A549 (cell line): ENCODE results near the gene CHFR. TPM values are rescaled to one million over a fixed set of nuclear protein-coding genes. Genes with fewer than 3 reads are reported as not detected.
"Not testable (repeated sequence)": the region's sequence is repeated elsewhere in the genome, so short reads cannot be mapped to it uniquely, and the experiment has no call there.

Experiments
- ATAC-seq, 2 experiments: fragments of 200-7000 bp in 1 of 2; fragments of >200 bp in 1 of 2; cut with Nextera tagmentation in 1 of 2; cut with Tn5 transposase in 1 of 2; 3 replicates each; pipeline versions ENCODE4 v1.8.0 to v1.9.1; 2018 to 2020; ENCODE audit warnings: mild to moderate bottlenecking in 1 of 2, moderate library complexity in 1 of 2
- CTCF ChIA-PET: fragments of 300-600 bp; sonication (Branson Sonifier 250); formaldehyde crosslinking; extraction: SDS; loops from one replicate; lab custom pipeline; 2021; ENCODE audit warnings: antibody characterized with exemption, inconsistent platforms; lab: Yijun Ruan, JAX
- POLR2A ChIA-PET: fragments of 350-600 bp; formaldehyde crosslinking; extraction: SDS; loops from one replicate; lab custom pipeline; 2021; ENCODE audit warnings: antibody characterized with exemption, inconsistent platforms; lab: Yijun Ruan, JAX
- DNase-seq, 2 experiments: peaks; one replicate each; pipeline versions ENCODE4 v3.0.0 to v3.0.0-alpha.2; 2011 to 2016; ENCODE audit warnings: low read depth in 1 of 2, low spot score in 1 of 2
- FAIRE-seq: peaks from 2 replicates; lab custom pipeline; 2011; peaks lifted over from hg19 to GRCh38; lab: Jason Lieb, UNC
- H3K27ac ChIP-seq, 2 experiments: fragments of >200 bp; sonication (Bioruptor Twin); formaldehyde crosslinking; 3 replicates each; pipeline ENCODE4 v1.5.1; 2016 to 2017
- H3K4me1 ChIP-seq: fragments of >200 bp; sonication (Bioruptor Twin); formaldehyde crosslinking; 3 replicates; pipeline ENCODE4 v1.6.1; 2016
- H3K4me2 ChIP-seq: fragments of >200 bp; sonication (Bioruptor Twin); formaldehyde crosslinking; 3 replicates; pipeline ENCODE4 v1.6.1; 2016
- H3K4me3 ChIP-seq: fragments of >200 bp; sonication (Bioruptor Twin); formaldehyde crosslinking; 3 replicates; pipeline ENCODE4 v1.5.1; 2016
- H3K9me3 ChIP-seq: fragments of >200 bp; sonication (Bioruptor Twin); formaldehyde crosslinking; 3 replicates; pipeline ENCODE4 v1.6.1; 2016
- BHLHE40 ChIP-seq: IDR thresholded peaks from 2 replicates; pipeline ENCODE4 v1.6.1; 2012; ENCODE audit warnings: low read depth, low read length, inconsistent platforms
- ELK1 ChIP-seq: fragments of 150-350 bp; IDR thresholded peaks from 2 replicates; pipeline ENCODE4 v1.6.1; 2014; ENCODE audit warnings: low read depth, mild to moderate bottlenecking, low read length
- ESRRA ChIP-seq: fragments of 150-350 bp; IDR thresholded peaks from 2 replicates; pipeline ENCODE4 v1.6.1; 2014; ENCODE audit warnings: mild to moderate bottlenecking, low read length, borderline replicate concordance
- FOXS1 ChIP-seq: fragments of 250-450 bp; sonication (Bioruptor Pico); IDR thresholded peaks from 2 replicates; pipeline ENCODE4 v1.5.0; 2020; ENCODE audit warnings: mild to moderate bottlenecking, moderate library complexity
- HDAC2 ChIP-seq: fragments of 200-600 bp; sonication (generic); IDR thresholded peaks from 2 replicates; pipeline ENCODE4 v1.6.1; 2016
- JUNB ChIP-seq: fragments of >200 bp; sonication (Bioruptor Twin); formaldehyde crosslinking; IDR thresholded peaks from 2 replicates; pipeline ENCODE4 v1.6.1; 2016
- MAZ ChIP-seq: fragments of 150-350 bp; IDR thresholded peaks from 2 replicates; pipeline ENCODE4 v1.6.1; 2014; ENCODE audit warnings: antibody characterized with exemption, low read depth, low read length, borderline replicate concordance
- MYC ChIP-seq: IDR thresholded peaks from 2 replicates; pipeline ENCODE4 v1.6.1; 2012; ENCODE audit warnings: mild to moderate bottlenecking, inconsistent platforms, low read length, improper control_type of control experiment, borderline replicate concordance
- REST ChIP-seq: fragments of 200-600 bp; sonication (generic); IDR thresholded peaks from 2 replicates; pipeline ENCODE4 v1.6.1; 2016; ENCODE audit warnings: antibody characterized with exemption, mild to moderate bottlenecking, moderate library complexity
- TFCP2L1 ChIP-seq: fragments of 250-450 bp; sonication (Bioruptor Pico); IDR thresholded peaks from 2 replicates; pipeline ENCODE4 v1.5.0; 2021; ENCODE audit warnings: mild to moderate bottlenecking
- TP53 ChIP-seq: fragments of 250-450 bp; sonication (Bioruptor Pico); IDR thresholded peaks from 2 replicates; pipeline ENCODE4 v1.5.0; 2021; ENCODE audit warnings: mild to moderate bottlenecking, moderate library complexity
- ZC3H11A ChIP-seq: fragments of 450-650 bp; IDR thresholded peaks from 2 replicates; pipeline ENCODE4 v1.6.1; 2014; ENCODE audit warnings: antibody characterized with exemption, mild to moderate bottlenecking
- WGBS: methylation state at CpG from one replicate; pipeline ENCODE4 v1.1.6; 2017; ENCODE audit errors: missing lambda C conversion rate; 5-methylcytosine and 5-hydroxymethylcytosine counted together
- polyA plus RNA-seq, 4 experiments: library from polyadenylated mRNA; depleted of rRNA in 3 of 4; stranded (reverse); fragments of >200 nt; fragmentation: RNase III in 1 of 4; extraction: RNeasy Plus Mini Kit Qiagen cat#74134 plus additional on column Dnase treatment in 1 of 4; gene quantifications; 2 replicates in 3 of 4; 3 replicates in 1 of 4; pipeline ENCODE4 v1.2.3, GENCODE V29; 2011 to 2017
- TF ChIP-seq, protein P1 (sequence below): fragments of >200 bp; sonication (Bioruptor Twin); formaldehyde crosslinking; IDR thresholded peaks from 3 replicates; pipeline ENCODE4 v1.5.1; 2016
- TF ChIP-seq, protein P2 (sequence below): fragments of 250-450 bp; sonication (Bioruptor Pico); IDR thresholded peaks from 2 replicates; pipeline ENCODE4 v1.5.0; 2020; ENCODE audit warnings: low read depth, mild to moderate bottlenecking, moderate library complexity
- TF ChIP-seq, protein P3 (sequence below): fragments of 450-650 bp; IDR thresholded peaks from 2 replicates; pipeline ENCODE4 v1.6.1; 2014; ENCODE audit warnings: antibody characterized with exemption

Gene CHFR
- polyA plus RNA-seq, 2 of the 4 experiments (the other 2 are of a cell fraction): 20.9 to 38.8 TPM

DNA sequence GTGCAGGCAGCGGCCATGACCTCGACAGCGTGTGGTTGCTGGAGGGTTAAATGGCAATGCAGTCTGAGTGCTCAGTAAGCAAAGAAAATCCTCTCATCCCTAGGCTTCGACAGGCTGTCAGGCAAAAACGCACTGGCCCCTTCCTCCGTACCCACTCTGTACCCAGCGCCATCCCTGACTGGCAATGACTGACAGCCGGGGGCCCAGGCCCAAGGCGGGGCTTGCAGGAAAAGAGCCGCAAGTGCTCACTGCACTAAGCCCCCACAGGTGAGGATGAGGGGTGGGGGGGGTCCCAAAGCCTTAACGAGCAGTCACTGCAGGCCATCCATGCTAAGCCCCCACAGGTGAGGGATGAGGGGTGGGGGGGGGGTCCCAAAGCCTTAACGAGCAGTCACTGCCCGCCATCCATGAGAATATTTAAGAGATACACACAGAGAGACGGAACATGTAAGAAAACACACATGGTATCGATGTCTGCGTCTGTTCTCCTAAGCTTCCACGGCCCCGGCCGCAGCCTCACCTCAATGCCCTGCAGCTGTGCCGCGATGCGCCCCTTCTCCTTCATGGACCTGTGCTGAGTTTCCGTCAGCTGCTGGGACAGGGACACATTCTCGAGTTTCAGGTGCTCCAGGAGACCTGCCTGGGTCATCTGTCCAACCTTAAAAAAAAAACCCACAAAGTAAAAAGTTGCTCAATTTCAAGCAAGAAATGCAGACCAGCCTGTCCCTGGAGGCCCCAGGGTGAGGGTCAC, 89.4 kb downstream of the CHFR start:
- H3K4me2 ChIP-seq: no peak overlapping the region
- ATAC-seq: no peak
- TF ChIP-seq, protein P1, sequence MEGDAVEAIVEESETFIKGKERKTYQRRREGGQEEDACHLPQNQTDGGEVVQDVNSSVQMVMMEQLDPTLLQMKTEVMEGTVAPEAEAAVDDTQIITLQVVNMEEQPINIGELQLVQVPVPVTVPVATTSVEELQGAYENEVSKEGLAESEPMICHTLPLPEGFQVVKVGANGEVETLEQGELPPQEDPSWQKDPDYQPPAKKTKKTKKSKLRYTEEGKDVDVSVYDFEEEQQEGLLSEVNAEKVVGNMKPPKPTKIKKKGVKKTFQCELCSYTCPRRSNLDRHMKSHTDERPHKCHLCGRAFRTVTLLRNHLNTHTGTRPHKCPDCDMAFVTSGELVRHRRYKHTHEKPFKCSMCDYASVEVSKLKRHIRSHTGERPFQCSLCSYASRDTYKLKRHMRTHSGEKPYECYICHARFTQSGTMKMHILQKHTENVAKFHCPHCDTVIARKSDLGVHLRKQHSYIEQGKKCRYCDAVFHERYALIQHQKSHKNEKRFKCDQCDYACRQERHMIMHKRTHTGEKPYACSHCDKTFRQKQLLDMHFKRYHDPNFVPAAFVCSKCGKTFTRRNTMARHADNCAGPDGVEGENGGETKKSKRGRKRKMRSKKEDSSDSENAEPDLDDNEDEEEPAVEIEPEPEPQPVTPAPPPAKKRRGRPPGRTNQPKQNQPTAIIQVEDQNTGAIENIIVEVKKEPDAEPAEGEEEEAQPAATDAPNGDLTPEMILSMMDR: no peak
- TF ChIP-seq MYC (no peak), HDAC2 (no peak), ZC3H11A (no peak), TP53 (CRISPR knock-in tag) (no peak), JUNB (no peak), REST (no peak), ESRRA (no peak), ELK1 (no peak), MAZ (no peak), FOXS1 (CRISPR knock-in tag) (no peak)
- TF ChIP-seq, protein P2, sequence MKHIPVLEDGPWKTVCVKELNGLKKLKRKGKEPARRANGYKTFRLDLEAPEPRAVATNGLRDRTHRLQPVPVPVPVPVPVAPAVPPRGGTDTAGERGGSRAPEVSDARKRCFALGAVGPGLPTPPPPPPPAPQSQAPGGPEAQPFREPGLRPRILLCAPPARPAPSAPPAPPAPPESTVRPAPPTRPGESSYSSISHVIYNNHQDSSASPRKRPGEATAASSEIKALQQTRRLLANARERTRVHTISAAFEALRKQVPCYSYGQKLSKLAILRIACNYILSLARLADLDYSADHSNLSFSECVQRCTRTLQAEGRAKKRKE (CRISPR knock-in tag): no peak
- no peak overlapping the region for H3K27ac ChIP-seq
- H3K9me3 ChIP-seq: no peaks in the 10 kb centered on the region
- 94% methylated on average over 23 of the region's 24 CpGs for WGBS
- FAIRE-seq: no peak
- CTCF ChIA-PET: no interaction called here
- H3K4me1 ChIP-seq: no peaks in the 10 kb centered on the region
- POLR2A ChIA-PET: no interaction called here
- no peak overlapping the region for H3K4me3 ChIP-seq
- DNase-seq: no peak

- CTCF ChIA-PET: interaction anchor here (0.7 to 1.3 kb wide), 3 partner anchors 8 to 382 kb away, joined by 3 to 6 read pairs (median 3); no protein-coding TSS in a partner anchor
- no peak overlapping the region for H3K4me3 ChIP-seq
- no peak for FAIRE-seq
- TF ChIP-seq BHLHE40 (no peak), TFCP2L1 (CRISPR knock-in tag) (no peak)
- TF ChIP-seq, protein P3, sequence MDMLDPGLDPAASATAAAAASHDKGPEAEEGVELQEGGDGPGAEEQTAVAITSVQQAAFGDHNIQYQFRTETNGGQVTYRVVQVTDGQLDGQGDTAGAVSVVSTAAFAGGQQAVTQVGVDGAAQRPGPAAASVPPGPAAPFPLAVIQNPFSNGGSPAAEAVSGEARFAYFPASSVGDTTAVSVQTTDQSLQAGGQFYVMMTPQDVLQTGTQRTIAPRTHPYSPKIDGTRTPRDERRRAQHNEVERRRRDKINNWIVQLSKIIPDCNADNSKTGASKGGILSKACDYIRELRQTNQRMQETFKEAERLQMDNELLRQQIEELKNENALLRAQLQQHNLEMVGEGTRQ: no peak
- TF ChIP-seq, all 56 proteins: peak for 0
- Histone ChIP-seq H3K9me3 (no peaks in the 10 kb centered on the region), H3K4me2 (no peak overlapping the region), H3K27ac (no peak overlapping the region), H3K4me1 (no peaks in the 10 kb centered on the region)
- POLR2A ChIA-PET: no interaction called here
- ATAC-seq (no peak), DNase-seq (no peak)
- WGBS: 92% methylated on average over 13 of the region's 14 CpGs
These were observed 91.6 kb downstream of the CHFR start for GRCh38 chr12:132795847-132796246.

DNA sequence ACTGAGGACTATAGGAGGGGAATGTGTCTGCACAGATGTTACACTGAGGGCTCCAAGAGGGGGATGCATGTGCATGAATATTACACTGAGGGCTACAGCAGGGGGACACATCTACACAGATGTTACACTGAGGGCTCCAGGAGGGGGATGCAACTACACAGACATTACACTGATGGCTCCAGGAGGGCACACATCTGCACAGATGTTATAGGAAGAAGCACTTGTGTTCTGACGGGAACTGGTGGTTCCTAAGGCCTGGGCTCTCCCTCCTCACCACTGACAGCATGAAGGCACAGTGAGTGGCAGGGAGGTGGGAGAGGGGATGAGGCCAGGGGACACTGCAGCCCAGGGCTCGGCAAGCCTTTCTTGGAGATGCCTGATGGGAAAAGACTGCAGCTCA, 95.5 kb downstream of the CHFR start:
- POLR2A ChIA-PET, FAIRE-seq, H3K9me3 ChIP-seq, H3K27ac ChIP-seq, H3K4me3 ChIP-seq, H3K4me2 ChIP-seq, H3K4me1 ChIP-seq, CTCF ChIA-PET, DNase-seq: not testable (repeated sequence)
- peak in 1 of 2 experiments; percentile 5; a peak in 1 of 6 replicates for ATAC-seq
- WGBS: 93% methylated on average over 2 of the region's 2 CpGs
